DND-41 (cell line): Measurements from ENCODE around the gene NBAS.

Experiments used
- ATAC-seq: fragments of 200-7000 bp; cut with Tn5 transposase; 3 replicates; pipeline ENCODE4 v1.9.1; 2021; ENCODE audit warnings: low read depth; ENCODE audit not compliant: insufficient read depth
- DNase-seq: peaks from one replicate; pipeline ENCODE4 v3.0.0-alpha.2; 2020
- H2AFZ ChIP-seq: 2 replicates; pipeline ENCODE4 v1.6.0; 2012; ENCODE audit warnings: low read depth, low read length
- H3K27ac ChIP-seq: 2 replicates; pipeline ENCODE4 v1.5.1; 2012; ENCODE audit warnings: low read length, inconsistent platforms
- H3K27me3 ChIP-seq: fragments of 200-600 bp; sonication (generic); 2 replicates; pipeline ENCODE4 v1.6.0; 2012; ENCODE audit warnings: low read length, mild to moderate bottlenecking, inconsistent platforms; ENCODE audit not compliant: insufficient read depth, poor library complexity
- H3K36me3 ChIP-seq: 2 replicates; pipeline ENCODE4 v1.5.1; 2012; ENCODE audit warnings: low read length, inconsistent platforms; ENCODE audit not compliant: insufficient read depth
- H3K4me1 ChIP-seq: 2 replicates; pipeline ENCODE4 v1.5.1; 2012; ENCODE audit warnings: mild to moderate bottlenecking, low read length; ENCODE audit not compliant: insufficient read depth
- H3K4me2 ChIP-seq: 2 replicates; pipeline ENCODE4 v1.6.0; 2012; ENCODE audit warnings: mild to moderate bottlenecking, moderate library complexity, low read length, inconsistent platforms; ENCODE audit not compliant: insufficient read depth
- H3K4me3 ChIP-seq, 2 experiments: fragments of 200-600 bp in 1 of 2; shearing (Covaris generic) in 1 of 2; 2 replicates each; pipeline ENCODE4 v1.5.1; 2012 to 2016; ENCODE audit warnings: inconsistent platforms in 2 of 2, low read length in 2 of 2, mild to moderate bottlenecking in 2 of 2, low read depth in 1 of 2, moderate library complexity in 1 of 2
- H3K79me2 ChIP-seq: 2 replicates; pipeline ENCODE4 v1.6.0; 2012; ENCODE audit warnings: low read length, inconsistent platforms; ENCODE audit not compliant: insufficient read depth
- H3K9ac ChIP-seq: 2 replicates; pipeline ENCODE4 v1.6.0; 2012; ENCODE audit warnings: low read depth, mild to moderate bottlenecking, inconsistent platforms, low read length, moderate library complexity
- H3K9me3 ChIP-seq: 2 replicates; pipeline ENCODE4 v1.5.1; 2012; ENCODE audit warnings: low read length, moderate library complexity, mild to moderate bottlenecking, inconsistent platforms; ENCODE audit not compliant: insufficient read depth, severe bottlenecking
- H4K20me1 ChIP-seq: 2 replicates; pipeline ENCODE4 v1.6.0; 2012; ENCODE audit warnings: low read length; ENCODE audit not compliant: insufficient read depth
- CTCF ChIP-seq: IDR thresholded peaks from 2 replicates; pipeline ENCODE4 v1.5.1; 2012; ENCODE audit warnings: borderline replicate concordance, low read length, moderate library complexity, mild to moderate bottlenecking; ENCODE audit not compliant: poor library complexity, severe bottlenecking; ENCODE audit errors: extremely low read depth
- EZH2 ChIP-seq: IDR thresholded peaks from 3 replicates; pipeline ENCODE4 v1.6.1; 2012; ENCODE audit warnings: borderline replicate concordance, low read depth, mild to moderate bottlenecking, moderate library complexity, low read length, inconsistent platforms; ENCODE audit not compliant: severe bottlenecking

The NBAS gene

GRCh38 chr2:15378148-15378908 is 182.8 kb downstream of the NBAS start:
- peaks cover 13% of the 10 kb centered on the region for H3K36me3 ChIP-seq
- no peak overlapping the region for H2AFZ ChIP-seq
- no peaks in the 10 kb centered on the region for H3K4me1 ChIP-seq
- DNase-seq = no peak
- no peak overlapping the region for H3K4me3 ChIP-seq
- TF ChIP-seq EZH2 = no peak
- TF ChIP-seq CTCF = no peak
- H3K27ac ChIP-seq = no peak overlapping the region
- no peaks in the 10 kb centered on the region for H4K20me1 ChIP-seq
- H3K9ac ChIP-seq = no peak overlapping the region
- no peaks in the 10 kb centered on the region for H3K9me3 ChIP-seq
- no peak overlapping the region for H3K4me2 ChIP-seq
- no peaks in the 10 kb centered on the region for H3K79me2 ChIP-seq
- H3K27me3 ChIP-seq = no peaks in the 10 kb centered on the region
- no peak for ATAC-seq

- no peak overlapping the region for H3K9ac ChIP-seq
- no peaks in the 10 kb centered on the region for H3K27me3 ChIP-seq
- ATAC-seq (no peak), DNase-seq (no peak)
- no peak overlapping the region for H3K4me2 ChIP-seq
- H3K79me2 ChIP-seq = no peaks in the 10 kb centered on the region
- H3K36me3 ChIP-seq = peaks cover 10% of the 10 kb centered on the region
- no peaks in the 10 kb centered on the region for H4K20me1 ChIP-seq
- no peak overlapping the region for H3K4me3 ChIP-seq
- TF ChIP-seq CTCF = no peak
- TF ChIP-seq EZH2 = no peak
- no peaks in the 10 kb centered on the region for H3K9me3 ChIP-seq
- H2AFZ ChIP-seq = no peak overlapping the region
- no peaks in the 10 kb centered on the region for H3K4me1 ChIP-seq
- H3K27ac ChIP-seq = no peak overlapping the region
Measured at GRCh38 chr2:15377202-15377601, 183.9 kb downstream of the NBAS start.

- DNase-seq (no peak), ATAC-seq (no peak)
- Histone ChIP-seq H3K4me2 (no peak overlapping the region), H3K36me3 (peaks cover 10% of the 10 kb centered on the region; the same call in 1 of the 2 replicates), H3K4me1 (no peaks in the 10 kb centered on the region), H4K20me1 (no peaks in the 10 kb centered on the region), H3K27me3 (no peaks in the 10 kb centered on the region), H3K9me3 (no peaks in the 10 kb centered on the region), H2AFZ (no peak overlapping the region), H3K4me3 (no peak overlapping the region), H3K27ac (no peak overlapping the region), H3K79me2 (no peaks in the 10 kb centered on the region), H3K9ac (no peak overlapping the region)
- TF ChIP-seq EZH2 (no peak), CTCF (no peak)
Measured at GRCh38 chr2:15372019-15372418, 189.1 kb downstream of the NBAS start.
